Esophagus muscularis mucosa (tissue), 4 donors: ENCODE results near the gene CTSF. TPM values are rescaled to one million over a fixed set of nuclear protein-coding genes. Genes with fewer than 3 reads are reported as not detected.

Source experiments
- DNase-seq: peaks from one replicate; pipeline ENCODE4 v3.0.0-alpha.2; 2017; ENCODE audit errors: extremely low spot score
- H3K27ac ChIP-seq, 4 donors: fragments of 200-600 bp; sonication (generic); replicated peaks in 1 of 4; 1 replicate in 3 of 4; 2 replicates in 1 of 4; pipeline ENCODE4 v1.5.1; 2016 to 2019; ENCODE audit warnings: mild to moderate bottlenecking in 1 of 4
- H3K27me3 ChIP-seq, 4 donors: fragments of 200-600 bp; sonication (generic); one replicate each; pipeline versions ENCODE4 v1.5.1 to v1.6.0; 2016 to 2019
- H3K36me3 ChIP-seq, 4 donors: fragments of 200-600 bp; sonication (generic); one replicate each; pipeline ENCODE4 v1.5.1; 2016 to 2019
- H3K4me1 ChIP-seq, 4 donors: fragments of 200-600 bp; sonication (generic); one replicate each; pipeline ENCODE4 v1.5.1; 2016 to 2019
- H3K4me3 ChIP-seq, 4 donors: fragments of 200-600 bp; sonication (generic); 1 replicate in 2 of 4; 2 replicates in 2 of 4; pipeline ENCODE4 v1.5.1; 2016 to 2019; ENCODE audit warnings: mild to moderate bottlenecking in 4 of 4, moderate library complexity in 1 of 4
- H3K9me3 ChIP-seq, 4 donors: fragments of 200-600 bp; sonication (generic); 1 replicate in 3 of 4; 2 replicates in 1 of 4; pipeline ENCODE4 v1.5.1; 2016 to 2019
- EP300 ChIP-seq: sonication (generic); formaldehyde crosslinking; IDR thresholded peaks from one replicate; pipeline ENCODE4 v1.6.1; 2017; ENCODE audit warnings: antibody characterized with exemption
- POLR2A ChIP-seq: fragments of 450-650 bp; IDR thresholded peaks from one replicate; pipeline ENCODE4 v1.6.1; 2017; ENCODE audit warnings: antibody characterized with exemption, moderate library complexity, mild to moderate bottlenecking, low read depth
- POLR2AphosphoS5 ChIP-seq, 2 donors: sonication (generic); formaldehyde crosslinking; IDR thresholded peaks; one replicate each; pipeline ENCODE4 v1.6.1; 2017; ENCODE audit warnings: antibody characterized with exemption in 2 of 2
- WGBS: methylation state at CpG from one replicate; pipeline ENCODE4 v1.1.5; 2018; 5-methylcytosine and 5-hydroxymethylcytosine counted together
- intact Hi-C: fragments of 100-400 bp; cut with DNase I; formaldehyde crosslinking; loops from one replicate; pipeline ENCODE4 v1.15.1; 2023
- total RNA-seq, 4 donors: library from RNA; depleted of rRNA; stranded (reverse); fragments of >200 nt; gene quantifications; one replicate each; pipeline versions ENCODE4 v1.1.0 to v1.2.1, GENCODE V29; 2016
- TF ChIP-seq, protein P1 (sequence below), 3 experiments: fragments of 200-600 bp in 2 of 3; fragments of 450-650 bp in 1 of 3; sonication (generic) in 2 of 3; IDR thresholded peaks; one replicate each; pipeline ENCODE4 v1.5.1; 2017 to 2019; ENCODE audit warnings: antibody characterized with exemption in 3 of 3, mild to moderate bottlenecking in 2 of 3, moderate library complexity in 1 of 3

Gene CTSF
- total RNA-seq, 4 donors from 2014 or later, result 73.1 to 112 (median 96.6) TPM

DNA sequence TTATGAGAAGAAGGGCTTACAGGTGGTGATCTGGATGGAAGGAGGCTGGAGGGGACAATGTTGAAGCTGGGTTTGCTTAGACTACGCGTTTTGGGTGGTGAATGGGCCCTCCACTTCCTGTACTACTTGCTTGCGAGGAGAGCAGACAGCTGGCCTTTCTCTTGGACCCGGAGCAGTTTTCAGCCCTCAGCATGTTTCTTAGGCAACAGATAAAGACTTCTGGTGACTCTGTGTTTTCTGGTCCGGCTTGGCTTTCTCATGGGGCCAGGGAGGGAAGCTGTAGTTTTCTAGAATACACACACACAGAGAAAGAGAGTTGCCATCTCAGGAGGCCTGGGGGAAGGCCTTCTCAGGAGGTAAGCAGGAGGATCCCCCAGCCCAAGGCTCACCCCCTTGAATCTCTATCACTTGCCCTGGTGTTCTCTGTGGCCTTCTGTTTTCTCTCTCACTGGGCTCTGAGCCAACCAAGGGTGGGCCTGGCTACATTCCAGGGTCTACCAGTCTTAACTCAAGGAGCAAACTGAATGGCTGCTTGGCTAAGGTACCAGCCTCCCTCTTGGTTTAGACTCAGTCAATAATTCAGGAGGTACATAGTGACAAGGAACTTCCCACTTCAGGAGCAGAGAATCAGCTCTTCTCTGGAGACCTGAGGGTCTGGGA, 27.0 kb upstream of the CTSF start:
- intact Hi-C loops, result no loop called here
- H3K4me1 ChIP-seq, result peaks cover 26 to 52% (median 39%) of the 10 kb centered on the region in 4 donors
- 55% methylated on average over 4 of the region's 5 CpGs for WGBS
- TF ChIP-seq, protein P1, sequence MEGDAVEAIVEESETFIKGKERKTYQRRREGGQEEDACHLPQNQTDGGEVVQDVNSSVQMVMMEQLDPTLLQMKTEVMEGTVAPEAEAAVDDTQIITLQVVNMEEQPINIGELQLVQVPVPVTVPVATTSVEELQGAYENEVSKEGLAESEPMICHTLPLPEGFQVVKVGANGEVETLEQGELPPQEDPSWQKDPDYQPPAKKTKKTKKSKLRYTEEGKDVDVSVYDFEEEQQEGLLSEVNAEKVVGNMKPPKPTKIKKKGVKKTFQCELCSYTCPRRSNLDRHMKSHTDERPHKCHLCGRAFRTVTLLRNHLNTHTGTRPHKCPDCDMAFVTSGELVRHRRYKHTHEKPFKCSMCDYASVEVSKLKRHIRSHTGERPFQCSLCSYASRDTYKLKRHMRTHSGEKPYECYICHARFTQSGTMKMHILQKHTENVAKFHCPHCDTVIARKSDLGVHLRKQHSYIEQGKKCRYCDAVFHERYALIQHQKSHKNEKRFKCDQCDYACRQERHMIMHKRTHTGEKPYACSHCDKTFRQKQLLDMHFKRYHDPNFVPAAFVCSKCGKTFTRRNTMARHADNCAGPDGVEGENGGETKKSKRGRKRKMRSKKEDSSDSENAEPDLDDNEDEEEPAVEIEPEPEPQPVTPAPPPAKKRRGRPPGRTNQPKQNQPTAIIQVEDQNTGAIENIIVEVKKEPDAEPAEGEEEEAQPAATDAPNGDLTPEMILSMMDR (IDR thresholded peaks at IDR 0.05), result no peak
- TF ChIP-seq POLR2A, result no peak
- TF ChIP-seq EP300, result no peak
- TF ChIP-seq POLR2AphosphoS5 (IDR thresholded peaks at IDR 0.05), result no peak
- no peak for DNase-seq
- H3K27me3 ChIP-seq, result no peaks in the 10 kb centered on the region
- H3K36me3 ChIP-seq, result peaks cover 4 to 17% (median 15%) of the 10 kb centered on the region in 4 donors
- no peak overlapping the region for H3K4me3 ChIP-seq
- H3K27ac ChIP-seq, result peak overlapping the region; percentile 53 to 71 (median 57)
- H3K9me3 ChIP-seq, result no peaks in the 10 kb centered on the region

DNA sequence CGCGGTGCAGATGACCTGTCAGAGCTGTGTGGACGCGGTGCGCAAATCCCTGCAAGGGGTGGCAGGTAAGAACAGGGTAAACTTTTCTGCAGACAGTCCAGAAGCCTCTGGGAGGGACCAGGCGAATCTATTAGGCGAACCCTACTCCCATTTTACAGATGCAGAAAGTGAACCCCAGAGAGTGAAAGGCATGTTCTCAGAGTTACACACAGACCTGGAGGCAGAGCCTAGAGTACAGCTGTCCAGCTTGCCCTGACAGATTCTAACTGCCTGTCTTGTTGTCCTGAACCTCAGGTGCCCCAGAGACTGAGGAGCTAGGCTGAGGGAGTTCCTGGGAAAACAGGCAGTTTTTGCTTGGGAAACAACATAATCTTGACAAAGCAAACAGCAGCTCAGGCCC, 25.2 kb upstream of the CTSF start:
- Histone ChIP-seq H3K27ac (peak overlapping the region; percentile 78 to 86 (median 80)), H3K36me3 (no peaks in the 10 kb centered on the region), H3K9me3 (no peaks in the 10 kb centered on the region), H3K4me3 (peak overlapping the region; percentile 60 to 78 (median 68)), H3K27me3 (no peaks in the 10 kb centered on the region), H3K4me1 (peaks cover 26 to 52% (median 39%) of the 10 kb centered on the region in 4 donors)
- intact Hi-C loops, result loop anchor here (5.0 kb wide), 1 partner anchor 84 kb away; the partner anchor contains the start of gene RBM4B
- no peak for DNase-seq
- 62% methylated on average over 7 of the region's 7 CpGs for WGBS
- TF ChIP-seq, protein P1 (IDR thresholded peaks at IDR 0.05), result no peak
- TF ChIP-seq POLR2A, result no peak
- no peak for TF ChIP-seq POLR2AphosphoS5 (IDR thresholded peaks at IDR 0.05)
- TF ChIP-seq EP300, result no peak

DNA sequence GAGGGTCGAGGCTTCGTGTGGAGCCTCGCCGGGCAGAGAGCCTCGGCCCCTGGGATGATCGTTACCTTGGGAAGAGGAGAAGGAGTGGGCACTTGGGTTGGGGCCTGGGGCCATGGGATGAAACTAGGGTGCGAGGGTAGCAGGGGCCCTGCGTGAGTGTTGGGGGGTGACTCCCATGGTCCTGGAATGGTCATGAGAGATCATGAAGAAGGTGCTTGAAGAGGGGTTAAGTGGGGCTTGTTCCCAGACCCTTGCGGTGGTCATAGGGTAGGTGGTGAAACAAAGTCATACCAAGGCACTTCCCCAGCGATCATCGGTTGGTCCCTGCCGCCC, 24.9 kb upstream of the CTSF start:
- no peak for DNase-seq
- WGBS, result 29% methylated on average over 5 of the region's 12 CpGs
- Histone ChIP-seq H3K4me1 (peaks cover 26 to 52% (median 39%) of the 10 kb centered on the region in 4 donors), H3K36me3 (no peaks in the 10 kb centered on the region), H3K27ac (peak overlapping the region; percentile 78 to 86 (median 80)), H3K9me3 (no peaks in the 10 kb centered on the region), H3K4me3 (peak overlapping the region; percentile 60 to 78 (median 68)), H3K27me3 (no peaks in the 10 kb centered on the region)
- intact Hi-C loops, result loop anchor here (5.0 kb wide), 1 partner anchor 84 kb away; the partner anchor contains the start of gene RBM4B
- TF ChIP-seq POLR2A (no peak), EP300 (no peak), POLR2AphosphoS5 (IDR thresholded peaks at IDR 0.05) (no peak)
- TF ChIP-seq, protein P1 (IDR thresholded peaks at IDR 0.05), result no peak

- intact Hi-C loops, result loop anchor here (5.0 kb wide), 1 partner anchor 85 kb away; the partner anchor contains the start of gene RBM4B
- peak; percentile 99 for DNase-seq
Observed at GRCh38 chr11:66592457-66593302, 24.3 kb upstream of the CTSF start, which contains the start of the genes CCDC87 and CCS. CCDC87 (minus strand) TSS chr11:66593063; CDS start chr11:66593015, 48 bp downstream. CCS (plus strand) TSS chr11:66593185; CDS start chr11:66593262, 77 bp downstream.

More at GRCh38 chr11:66592457-66593302, 24.3 kb upstream of the CTSF start, which contains the start of the genes CCDC87 and CCS:
- Histone ChIP-seq H3K4me3 (peak within 1 kb of the TSS; percentile 60 to 78 (median 68)), H3K9me3 (no peaks in the 10 kb centered on the region), H3K27me3 (no peaks in the 10 kb centered on the region), H3K27ac (peak within 1 kb of the TSS; percentile 78 to 86 (median 80)), H3K36me3 (no peaks in the 10 kb centered on the region), H3K4me1 (peaks cover 26 to 52% (median 39%) of the 10 kb centered on the region in 4 donors)
- TF ChIP-seq POLR2AphosphoS5 (IDR thresholded peaks at IDR 0.05) (peak; percentile 97 to 99), EP300 (no peak), POLR2A (peak; percentile 74)
- TF ChIP-seq, protein P1 (IDR thresholded peaks at IDR 0.05), result peak; percentile 70 to 77 (median 74)
- 23% methylated on average over 28 of the region's 68 CpGs for WGBS
